ENCODE measurements around the gene HMCN1.

HMCN1 gene

GRCh38 chr1:185733818-185734735 lies at the start of gene HMCN1:
Gene HMCN1, plus strand, starts transcription at chr1:185734391. Its CDS starts 389 bp downstream, at chr1:185734780.
- no peak for DNase-seq (ENCODE audit: low read depth)

- DNase-seq (ENCODE audit: low read depth), result no peak
These were observed 47.1 kb upstream of the HMCN1 start for GRCh38 chr1:185686821-185687778.

- no peak for DNase-seq (ENCODE audit: low read depth)
These were observed 43.7 kb upstream of the HMCN1 start for GRCh38 chr1:185690527-185690926.

- no peak for DNase-seq (ENCODE audit: low read depth)
These were observed 40.5 kb upstream of the HMCN1 start for GRCh38 chr1:185693654-185694053.

- DNase-seq (ENCODE audit: low read depth), result no peak
These were observed 40.1 kb upstream of the HMCN1 start for GRCh38 chr1:185694081-185694480.

GRCh38 chr1:185695299-185695698 lies 38.9 kb upstream of the HMCN1 start:
- no peak for DNase-seq (ENCODE audit: low read depth)

- DNase-seq (ENCODE audit: low read depth), result no peak
These were observed 37.6 kb upstream of the HMCN1 start for GRCh38 chr1:185696422-185697150.

- no peak for DNase-seq (ENCODE audit: low read depth)
These were observed 34.3 kb upstream of the HMCN1 start for GRCh38 chr1:185699874-185700273.

GRCh38 chr1:185701650-185702049 lies 32.5 kb upstream of the HMCN1 start:
- DNase-seq (ENCODE audit: low read depth), result no peak

GRCh38 chr1:185704181-185704580 lies 30.0 kb upstream of the HMCN1 start:
- no peak for DNase-seq (ENCODE audit: low read depth)

- DNase-seq (ENCODE audit: low read depth), result no peak
These were observed 18.1 kb upstream of the HMCN1 start for GRCh38 chr1:185716095-185716494.

- DNase-seq (ENCODE audit: low read depth), result no peak
These were observed 15.2 kb upstream of the HMCN1 start for GRCh38 chr1:185719021-185719420.

- no peak for DNase-seq (ENCODE audit: low read depth)
These were observed 13.4 kb upstream of the HMCN1 start for GRCh38 chr1:185720633-185721272.

GRCh38 chr1:185721553-185721952 lies 12.6 kb upstream of the HMCN1 start:
- no peak for DNase-seq (ENCODE audit: low read depth)

- DNase-seq (ENCODE audit: low read depth), result no peak
These were observed 12.1 kb upstream of the HMCN1 start for GRCh38 chr1:185722098-185722497.

- no peak for DNase-seq (ENCODE audit: low read depth)
These were observed 6.5 kb upstream of the HMCN1 start for GRCh38 chr1:185727726-185728125.

GRCh38 chr1:185731446-185731845 lies 2.7 kb upstream of the HMCN1 start:
- DNase-seq (ENCODE audit: low read depth), result no peak

- no peak for DNase-seq (ENCODE audit: low read depth)
These were observed 1.2 kb upstream of the HMCN1 start for GRCh38 chr1:185732951-185733350.

GRCh38 chr1:185734929-185735700 lies 924 bp downstream of the HMCN1 start:
- no peak for DNase-seq (ENCODE audit: low read depth)

GRCh38 chr1:185735701-185736064 lies 1.5 kb downstream of the HMCN1 start:
- no peak for DNase-seq (ENCODE audit: low read depth)

- DNase-seq (ENCODE audit: low read depth), result no peak
These were observed 5.8 kb downstream of the HMCN1 start for GRCh38 chr1:185739967-185740366.
